Keratinocyte (primary cell): ENCODE measurements around the gene WRNIP1.

ENCODE experiments used
- CTCF ChIP-seq, 3 experiments: IDR thresholded peaks in 1 of 3; conservative IDR thresholded peaks in 1 of 3; optimal IDR thresholded peaks in 1 of 3; 2 replicates in 2 of 3; 3 replicates in 1 of 3; pipeline versions ENCODE3 to v1.5.1; 2011; ENCODE audit warnings: low read length in 3 of 3, mild to moderate bottlenecking in 3 of 3, moderate library complexity in 2 of 3, control low read depth in 1 of 3, inconsistent platforms in 1 of 3; ENCODE audit not compliant: insufficient read depth in 2 of 3; ENCODE audit errors: extremely low read depth in 1 of 3
- EZH2 ChIP-seq: IDR thresholded peaks from one replicate; pipeline ENCODE4 v1.6.1; 2012; ENCODE audit warnings: inconsistent platforms, mild to moderate bottlenecking, low read length, moderate library complexity

DNA sequence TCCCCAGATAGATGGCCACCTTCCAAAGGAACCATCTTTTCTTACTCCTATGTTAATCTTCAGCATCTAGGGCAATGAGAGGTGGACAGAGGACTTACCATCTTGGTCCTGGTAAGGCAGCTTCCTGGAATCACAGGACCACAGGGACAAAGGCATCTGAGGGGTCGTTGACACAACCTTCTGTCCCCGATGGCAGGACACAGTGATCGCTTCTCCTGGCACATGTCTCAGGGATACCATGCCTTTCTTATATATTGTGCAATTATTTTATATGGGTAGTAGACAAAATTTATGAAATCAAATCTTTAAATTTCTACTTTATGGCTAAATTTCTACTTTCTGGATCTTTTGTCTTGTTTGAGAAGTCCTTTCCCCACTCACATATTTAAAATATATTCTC lies 56.4 kb downstream of the WRNIP1 start:
- TF ChIP-seq CTCF (optimal IDR thresholded peaks at IDR 0.05 in 1 of 3, IDR thresholded peaks at IDR 0.05 in 1 of 3, conservative IDR thresholded peaks at IDR 0.05 in 1 of 3; ENCODE audit: extremely low read depth in 1 of 3, insufficient read depth in 2 of 3, low read length in 3 of 3), result no peak
- no peak for TF ChIP-seq EZH2
